HG02852 (cell line): ENCODE data around the gene XIST.
"Not testable (repeated sequence)": the region's sequence is repeated elsewhere in the genome, so short reads cannot be mapped to it uniquely, and the experiment has no call there.

Experiments used
- ATAC-seq: cut with Tn5 transposase; IDR thresholded peaks from one replicate; pipeline ENCODE4 v1.9.1; 2021; ENCODE audit warnings: mild to moderate bottlenecking, moderate library complexity; ENCODE audit not compliant: unreplicated experiment

XIST gene

DNA sequence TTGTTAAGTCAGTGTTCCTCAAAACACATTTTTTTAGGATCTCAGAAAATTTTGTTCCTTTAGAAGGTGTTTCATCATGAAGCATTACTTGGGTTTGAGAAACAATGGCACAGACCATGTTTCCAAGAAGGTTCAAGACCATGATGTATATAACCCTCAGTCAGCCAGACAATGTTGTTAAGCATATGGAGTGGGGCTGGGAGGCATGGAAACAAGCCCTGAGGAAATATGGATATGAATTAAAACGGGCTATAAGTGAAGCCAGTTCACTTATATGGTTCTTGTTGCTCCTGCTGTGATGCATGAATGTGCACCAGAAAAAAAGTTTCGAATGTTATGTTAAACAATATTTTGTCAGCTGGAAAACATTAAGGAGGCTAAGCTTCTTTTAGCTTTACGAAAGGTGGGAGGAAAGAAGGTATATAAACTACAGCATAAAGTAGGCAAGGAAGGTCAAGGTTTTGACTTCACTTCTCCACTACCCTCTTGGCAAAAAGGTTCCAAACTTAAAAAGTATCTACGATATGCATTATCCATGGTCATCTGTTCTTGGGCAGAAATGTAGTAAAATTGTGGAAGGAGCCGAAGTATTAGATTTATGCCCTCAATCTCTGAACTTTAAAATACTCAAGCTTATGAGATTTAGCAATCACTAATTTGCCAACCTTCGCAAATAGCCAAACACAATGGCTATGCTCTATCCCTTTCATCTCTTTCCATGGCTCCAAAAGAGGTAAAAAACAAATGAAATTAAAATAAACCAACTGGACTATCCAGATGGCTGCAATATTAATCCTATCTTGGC, 12.2 kb downstream of the XIST start:
- ATAC-seq, result no peak

DNA sequence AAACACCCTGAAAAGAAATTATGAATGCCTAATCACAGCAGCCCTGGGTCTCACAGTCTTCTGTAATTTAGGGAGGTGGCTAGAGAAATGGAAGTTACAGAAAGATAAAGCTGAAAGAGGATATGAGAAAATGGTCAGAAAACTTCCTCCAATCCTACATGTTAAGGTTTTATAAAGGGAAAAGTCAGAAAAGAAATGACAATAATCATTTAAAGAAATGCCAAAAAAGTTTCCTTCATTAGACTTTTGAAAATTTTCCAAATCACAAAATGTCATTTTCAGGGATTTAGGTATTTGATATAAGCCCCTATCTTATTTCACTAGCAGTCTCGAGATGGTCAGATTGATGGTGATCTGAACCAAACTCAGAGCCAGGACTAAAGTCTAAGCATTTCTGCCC, 13.4 kb downstream of the XIST start:
- ATAC-seq, result no peak

DNA sequence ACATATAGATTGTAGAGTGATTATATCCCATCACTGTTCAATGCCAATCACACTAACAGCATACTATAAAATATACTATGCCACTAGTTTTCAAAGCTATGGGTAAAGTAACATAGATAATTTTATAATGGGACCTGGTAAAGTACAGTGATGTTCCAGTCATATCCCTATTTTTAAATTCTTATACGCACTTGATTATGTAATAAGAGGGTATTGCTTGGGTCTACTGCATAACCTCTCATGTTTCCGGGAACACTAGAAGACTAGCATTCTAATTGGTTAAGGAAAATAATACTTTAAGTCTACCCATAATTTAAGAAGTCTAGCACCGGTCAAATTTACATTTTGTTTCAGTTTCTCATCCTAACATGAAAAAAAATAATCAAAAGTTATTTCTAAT, 14.4 kb downstream of the XIST start:
- no peak for ATAC-seq

DNA sequence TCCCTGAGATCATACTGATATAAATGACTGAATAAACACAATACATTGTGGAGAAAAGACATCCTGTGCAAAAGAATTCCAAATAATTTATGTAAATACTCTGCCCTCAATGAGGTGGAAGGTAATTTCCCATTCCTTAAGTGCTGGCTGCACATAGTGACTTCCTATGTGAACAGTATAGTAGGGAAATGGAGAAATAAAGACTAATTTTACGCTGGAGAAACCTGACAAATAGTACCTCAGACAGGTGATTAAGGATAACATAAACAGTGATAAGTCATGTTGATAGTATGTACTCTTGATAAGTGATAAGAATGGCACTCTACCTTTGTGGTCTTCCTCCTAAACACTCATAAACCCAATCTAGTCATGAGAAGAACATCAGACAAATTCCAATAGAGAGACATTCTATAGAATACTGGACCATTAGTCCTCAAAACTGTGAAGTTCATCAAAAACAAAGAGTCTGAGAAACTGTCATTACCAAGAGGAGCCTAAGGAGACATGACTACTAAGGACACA, 15.5 kb downstream of the XIST start:
- ATAC-seq, result no peak

DNA sequence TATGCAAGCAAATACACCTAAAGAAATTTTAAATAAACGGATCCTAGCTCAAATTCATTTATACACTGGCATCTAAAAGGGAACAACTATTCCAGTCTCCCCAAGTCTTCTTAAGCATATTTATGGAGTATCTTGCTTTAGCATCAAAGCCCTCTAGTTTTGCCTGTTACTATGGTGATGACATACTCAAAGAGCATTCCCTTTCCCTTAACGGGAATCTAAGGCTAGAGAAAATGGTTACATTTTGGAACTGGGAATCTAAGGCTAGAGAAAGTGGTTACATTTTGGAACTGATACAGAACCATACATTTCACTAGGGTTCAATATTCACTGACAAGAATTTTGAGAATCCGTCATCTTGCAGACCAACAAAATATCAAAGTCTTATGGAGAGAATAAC, 18.3 kb downstream of the XIST start:
- no peak for ATAC-seq

DNA sequence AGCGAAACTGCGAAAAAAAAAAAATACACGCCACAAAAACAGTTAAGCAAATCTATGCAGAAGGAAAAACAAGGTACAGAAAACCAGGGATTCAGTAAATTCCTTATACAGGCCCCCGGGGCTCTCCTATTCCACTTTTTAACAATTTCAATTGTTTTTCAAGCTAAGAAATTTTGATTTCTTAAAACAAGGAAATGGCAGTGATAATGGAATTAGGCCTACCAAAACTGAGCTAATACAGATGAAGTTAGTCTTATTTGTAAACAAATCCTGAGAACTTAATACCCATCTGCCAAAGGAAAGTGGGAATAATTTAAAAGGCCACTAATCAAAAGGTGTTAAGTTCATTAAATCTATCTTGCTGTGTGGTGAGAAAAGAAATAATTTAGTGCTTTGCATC, 20.2 kb downstream of the XIST start:
- no peak for ATAC-seq

DNA sequence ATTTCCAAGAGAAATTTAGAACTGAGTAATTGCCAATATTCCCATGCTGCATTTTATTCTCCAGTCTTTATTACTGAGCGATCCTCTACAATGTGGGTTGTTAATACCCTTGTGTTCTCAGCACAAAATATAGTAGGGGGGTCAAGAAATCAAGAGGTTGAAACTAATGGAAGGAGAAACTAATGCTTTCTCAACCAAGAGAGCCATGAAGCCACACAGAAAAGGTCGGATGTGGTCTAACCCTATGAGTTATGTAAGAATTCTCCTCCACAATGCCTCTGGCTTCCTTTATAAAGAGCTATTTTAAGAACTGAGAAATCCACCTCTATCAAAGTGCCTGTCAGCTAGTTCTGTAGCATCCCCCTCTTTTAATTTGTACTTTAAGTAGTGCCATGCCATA, 21.0 kb downstream of the XIST start:
- no peak for ATAC-seq

DNA sequence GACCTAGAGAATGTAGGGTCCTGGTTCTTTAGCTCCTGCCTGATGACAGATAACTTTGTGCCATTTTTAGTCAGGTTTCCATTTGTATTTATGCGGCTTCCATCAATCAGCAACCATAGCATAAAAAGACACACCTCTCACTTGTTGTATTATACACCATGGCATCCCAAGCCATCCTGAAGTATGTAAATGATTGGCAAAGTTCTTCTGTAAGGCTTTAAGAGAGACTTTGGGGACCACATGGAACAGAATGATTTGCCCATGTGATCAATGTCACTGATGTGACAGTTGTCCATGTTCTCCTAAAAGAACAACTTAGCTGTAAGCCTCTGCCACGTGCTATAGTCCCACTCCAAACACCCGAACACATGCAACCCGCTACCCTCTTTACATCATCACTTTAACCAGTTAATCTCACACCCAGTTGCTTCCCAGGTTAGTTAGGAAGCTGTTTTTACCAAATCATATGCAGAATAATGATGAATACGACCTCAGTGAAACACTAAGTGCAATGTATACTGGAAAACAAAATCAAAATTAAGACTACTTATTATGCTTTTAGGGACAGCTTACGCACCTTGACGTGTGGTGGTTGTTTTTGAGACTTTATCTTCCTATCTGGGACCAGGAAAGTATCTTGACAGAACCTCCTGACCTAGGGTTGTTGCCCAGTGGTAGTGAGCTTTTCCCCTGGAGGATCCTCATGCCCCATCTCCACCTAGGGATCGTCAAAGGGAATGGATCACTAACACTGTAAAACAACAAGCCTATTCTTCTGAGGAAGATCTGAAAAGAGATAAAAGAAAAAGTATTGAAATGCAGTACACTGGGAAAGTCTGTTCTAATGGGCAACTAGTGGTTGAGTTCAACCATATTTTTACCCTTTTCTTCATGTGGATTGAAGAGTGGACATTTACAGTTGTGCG, 21.8 kb downstream of the XIST start:
- no peak for ATAC-seq

DNA sequence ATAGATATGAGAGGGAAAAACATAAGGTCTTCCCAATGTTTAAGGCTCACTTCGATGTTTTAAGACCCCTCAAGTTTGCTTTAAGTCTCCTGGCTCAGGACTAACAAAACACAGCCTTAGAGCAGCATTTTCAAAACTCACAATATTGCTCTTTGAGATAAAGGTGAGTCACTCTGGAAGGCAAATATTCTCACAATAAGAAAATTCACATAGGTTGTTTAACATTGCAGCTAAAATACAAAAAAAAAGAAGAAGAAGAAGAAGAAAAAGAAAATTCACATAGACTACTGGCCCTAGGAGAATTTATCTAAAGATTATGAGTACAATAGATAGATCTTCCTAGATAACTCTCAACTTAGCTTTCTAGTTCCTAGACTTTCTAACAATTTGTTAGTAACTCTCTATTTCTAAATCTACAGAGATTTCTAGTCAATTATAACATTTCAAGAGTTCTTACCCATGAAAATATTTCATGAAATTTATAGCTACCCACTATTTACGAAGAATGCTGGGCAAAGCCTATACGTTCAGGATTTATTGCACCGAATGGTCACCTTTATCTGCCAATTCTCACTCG, 22.5 kb downstream of the XIST start:
- no peak for ATAC-seq

DNA sequence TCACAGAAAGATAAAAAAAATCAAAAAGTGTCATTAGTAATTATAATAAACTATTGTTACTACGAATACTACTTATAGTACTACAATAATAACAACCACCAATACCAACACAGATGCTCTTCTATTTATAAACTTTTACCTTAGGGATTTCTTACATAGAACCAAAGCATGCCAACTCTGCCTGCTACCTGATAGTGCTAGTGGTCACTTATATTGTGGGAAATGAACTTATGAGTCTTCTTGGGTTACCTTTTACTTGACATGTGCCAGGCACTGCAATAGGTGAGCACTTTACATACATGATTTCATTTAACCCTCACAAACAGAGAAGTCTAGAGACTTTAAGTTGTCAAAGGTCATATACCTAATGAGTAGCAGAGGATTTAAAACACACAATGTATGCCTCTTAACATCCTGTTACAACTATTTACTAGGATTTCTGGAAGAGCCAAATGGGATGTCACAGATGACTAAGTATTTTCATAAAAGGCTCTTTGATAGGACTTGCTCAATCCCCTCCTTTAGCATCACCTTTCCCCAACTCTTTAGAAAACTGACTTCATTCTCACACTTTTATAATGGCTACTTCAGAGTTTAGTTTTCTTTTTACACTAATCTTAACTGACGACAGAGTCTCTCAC, 24.3 kb downstream of the XIST start:
- no peak for ATAC-seq

DNA sequence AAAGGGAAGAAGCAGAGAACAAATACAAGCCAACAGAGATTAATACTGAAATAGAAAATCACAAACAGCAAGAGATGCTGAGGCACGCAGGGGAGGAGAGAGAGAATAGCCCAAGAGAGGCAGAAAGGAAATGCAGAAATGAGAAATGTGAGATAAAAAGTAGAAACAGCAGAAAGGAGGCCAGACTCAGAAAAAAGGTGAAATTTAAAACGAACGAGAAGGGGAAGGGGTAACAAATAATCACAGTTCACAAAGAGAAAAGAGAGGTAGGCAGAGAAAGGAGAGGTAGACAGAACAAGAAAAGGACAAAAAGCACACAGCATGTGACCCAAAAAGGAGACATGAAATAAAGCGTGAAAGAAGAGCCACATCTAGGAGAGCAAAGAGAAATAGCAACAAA, 25.1 kb downstream of the XIST start:
- ATAC-seq, result no peak

DNA sequence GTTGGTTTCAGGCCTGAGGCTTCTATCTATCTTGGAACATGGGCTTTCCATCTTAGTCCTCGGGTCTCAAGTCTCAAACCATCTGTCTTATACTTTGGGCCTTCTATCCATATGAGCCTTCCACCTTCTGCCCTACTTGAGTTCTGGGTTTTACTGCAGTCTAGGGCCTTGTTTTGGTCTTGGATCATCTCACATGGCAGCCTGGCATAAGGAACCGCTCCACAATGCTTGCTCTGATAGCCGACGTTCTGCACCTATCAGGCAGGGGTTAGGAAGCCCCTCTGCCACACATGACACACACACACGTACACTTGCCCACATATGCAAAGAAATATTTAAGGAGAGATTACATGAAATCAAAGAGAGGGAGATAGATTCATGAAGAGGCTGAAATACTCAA, 25.5 kb downstream of the XIST start:
- ATAC-seq, result no peak

DNA sequence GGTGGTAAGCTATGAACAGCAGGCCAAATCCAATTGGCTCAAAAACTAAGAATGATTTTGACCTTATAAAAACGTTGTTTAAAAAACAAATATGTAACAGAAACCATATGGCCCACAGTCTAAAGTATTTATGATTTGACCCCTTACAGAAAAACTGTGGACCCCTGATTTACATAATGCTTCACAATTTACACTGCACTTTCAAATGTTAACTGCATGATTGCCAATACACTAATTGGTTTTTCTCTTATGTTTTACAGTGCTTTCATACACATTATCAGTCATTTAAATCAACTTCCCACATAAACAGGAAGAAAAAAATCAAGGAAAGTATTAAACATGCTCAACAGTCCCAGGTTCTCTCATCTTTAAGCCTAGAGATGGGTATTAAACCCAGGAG, 26.9 kb downstream of the XIST start:
- no peak for ATAC-seq

DNA sequence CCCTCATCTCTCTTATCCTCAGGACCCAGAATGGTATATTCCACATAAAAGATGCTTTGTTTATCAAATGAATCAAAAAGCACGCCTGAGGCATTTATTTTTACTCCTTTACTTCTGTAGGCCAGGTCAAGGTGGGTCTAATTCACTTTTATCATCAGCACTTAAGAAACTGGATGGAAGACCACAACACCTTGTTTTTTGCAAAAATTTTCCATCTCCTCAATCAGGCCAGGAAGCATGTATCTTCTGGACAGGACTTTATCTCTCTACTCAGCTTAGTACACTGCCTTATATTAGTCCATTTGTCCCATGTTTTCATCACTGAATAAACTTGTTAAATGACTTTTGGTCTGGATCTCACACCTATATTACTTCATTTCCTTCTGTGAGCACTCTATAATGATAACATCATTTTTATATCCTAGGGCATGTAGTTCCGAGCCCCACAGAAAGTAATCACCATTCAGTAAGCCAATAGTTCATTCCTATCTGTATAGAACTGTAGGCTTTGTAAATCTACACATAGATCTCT, 29.0 kb downstream of the XIST start:
- ATAC-seq, result no peak

DNA sequence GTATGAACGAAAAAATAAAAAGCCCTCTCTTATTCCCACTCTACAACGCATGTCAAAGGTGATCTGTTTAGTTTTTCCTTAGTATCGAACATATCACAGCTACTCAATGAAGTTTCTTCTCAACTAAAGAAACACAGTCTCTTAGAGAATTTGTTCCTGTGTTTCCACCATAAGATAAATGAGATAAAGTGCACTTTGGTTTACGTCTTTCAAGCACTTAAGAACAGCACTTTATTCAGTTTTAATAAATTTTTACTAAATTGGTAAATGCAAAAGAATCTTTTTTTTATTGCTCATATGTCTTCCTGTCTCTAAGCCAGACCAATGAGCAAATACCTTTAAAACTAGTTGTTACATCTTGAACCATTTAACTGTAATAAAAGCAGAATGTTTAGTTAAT, 29.7 kb downstream of the XIST start:
- no peak for ATAC-seq

DNA sequence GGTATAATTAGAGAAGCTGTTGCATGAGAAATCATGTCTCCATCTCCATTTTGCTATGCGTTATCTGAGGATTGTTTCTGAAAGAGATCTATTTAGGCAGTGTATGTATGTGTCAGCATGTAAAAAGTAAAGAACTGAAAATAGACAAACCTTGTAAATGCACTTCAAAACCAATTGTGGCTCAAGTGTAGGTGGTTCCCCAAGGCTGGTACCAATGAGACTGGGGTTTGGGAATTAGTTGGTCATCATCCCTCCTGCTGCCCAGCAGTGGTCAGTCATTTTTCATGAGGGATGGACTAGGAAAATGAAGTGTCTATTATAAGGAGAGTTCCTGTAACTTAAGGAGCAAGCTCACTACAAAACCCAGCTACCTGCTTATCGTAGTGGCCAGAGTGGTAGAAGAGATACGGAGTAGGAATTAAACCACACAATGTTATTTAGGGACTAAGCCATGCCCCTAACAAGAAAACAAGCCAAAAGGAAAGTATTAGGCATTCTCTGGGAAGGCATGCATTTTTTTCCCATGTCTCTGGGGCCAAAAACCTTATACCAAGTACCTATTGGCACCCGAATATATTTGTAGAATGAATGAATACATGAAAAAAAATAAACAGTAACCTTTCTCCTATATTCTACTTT, 30.5 kb downstream of the XIST start:
- ATAC-seq, result no peak

DNA sequence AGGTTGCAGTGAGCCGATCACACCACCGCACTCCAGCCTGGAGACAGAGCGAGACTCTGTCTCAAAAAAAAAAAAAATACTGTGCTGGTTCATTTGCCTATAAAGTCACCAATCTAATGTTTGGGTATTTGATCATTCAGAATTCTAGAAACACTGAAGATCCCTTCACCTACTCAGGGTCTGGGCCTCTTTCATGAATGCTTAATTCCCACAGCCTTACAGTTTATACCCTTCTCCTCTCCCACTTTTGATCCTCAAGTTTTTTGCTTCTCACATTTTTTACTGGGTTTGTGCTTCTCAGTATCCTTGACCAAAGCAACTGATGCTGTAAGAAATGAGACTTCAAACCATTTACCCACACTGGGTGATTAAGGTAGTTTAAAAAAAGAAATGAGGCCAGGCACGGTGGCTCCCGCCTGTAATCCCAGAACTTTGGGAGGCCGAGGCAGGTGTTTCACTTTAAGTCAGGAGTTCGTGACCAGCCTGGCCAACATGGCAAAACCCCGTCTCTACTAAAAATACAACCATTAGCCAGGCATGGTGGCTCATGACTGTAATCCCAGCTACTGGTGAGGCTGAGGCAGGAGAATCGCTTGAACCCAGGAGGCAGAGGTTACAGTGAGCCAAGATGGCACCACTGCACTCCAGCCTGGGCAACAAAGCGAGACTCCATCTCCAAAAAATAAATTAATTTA, 32.5 kb downstream of the XIST start:
- ATAC-seq, result not testable (repeated sequence)

DNA sequence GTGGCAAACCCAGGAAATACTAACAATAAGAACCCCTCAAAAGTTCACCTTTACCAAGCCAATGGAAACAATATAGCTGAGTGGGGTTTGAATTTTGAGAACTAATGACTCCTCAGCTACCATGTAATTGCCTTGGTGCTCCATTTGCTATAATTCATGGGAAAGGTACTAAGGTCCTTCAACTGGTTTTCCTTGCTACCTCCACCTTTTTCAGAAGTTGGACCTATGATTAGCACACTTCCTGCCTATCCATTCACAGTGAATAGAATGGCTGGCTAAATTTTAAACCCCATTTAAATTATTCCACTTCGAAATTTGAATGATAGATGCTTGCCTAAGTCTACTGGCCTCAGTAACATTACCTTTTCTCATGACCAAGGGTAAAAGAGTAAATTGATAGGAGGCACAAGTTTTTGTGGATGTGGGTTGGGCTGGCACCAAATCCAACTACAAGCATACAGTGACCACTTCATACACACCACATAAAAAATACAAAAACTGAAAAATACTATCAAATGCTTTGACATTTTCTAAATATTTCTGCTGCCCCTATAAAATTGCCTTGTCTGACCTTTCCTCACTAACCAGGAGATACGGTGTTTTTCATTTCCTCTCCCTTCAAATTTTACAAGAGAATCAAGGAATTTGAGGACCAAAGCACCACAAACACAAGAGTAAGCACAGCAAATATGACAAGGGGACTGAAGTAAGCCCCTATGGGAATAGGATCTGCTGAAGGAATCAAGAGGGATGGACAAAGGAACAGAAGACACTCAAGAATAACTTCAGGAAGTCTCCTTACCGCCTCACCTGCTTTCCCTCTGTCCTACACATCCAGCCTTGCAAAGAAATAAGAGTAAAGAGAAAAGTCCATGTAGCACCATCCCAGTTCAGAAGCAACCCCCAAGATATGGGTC, 34.1 kb downstream of the XIST start:
- no peak for ATAC-seq
